HG03108 (cell line): Measurements from ENCODE around the gene SMO.
"Not testable (repeated sequence)": the region's sequence is repeated elsewhere in the genome, so short reads cannot be mapped to it uniquely, and the experiment has no call there.

Experiments used
- ATAC-seq: cut with Tn5 transposase; IDR thresholded peaks from one replicate; pipeline ENCODE4 v1.9.1; 2021; ENCODE audit warnings: moderate library complexity; ENCODE audit not compliant: unreplicated experiment

SMO gene

GRCh38 chr7:129231666-129232065, 43.2 kb downstream of the SMO start:
- no peak for ATAC-seq

GRCh38 chr7:129238546-129238945, 50.1 kb downstream of the SMO start:
- no peak for ATAC-seq

GRCh38 chr7:129240119-129240820, 51.8 kb downstream of the SMO start:
- ATAC-seq = no peak

GRCh38 chr7:129244220-129244619, 55.8 kb downstream of the SMO start:
- ATAC-seq = no peak

GRCh38 chr7:129245533-129245932, 57.1 kb downstream of the SMO start:
- no peak for ATAC-seq

GRCh38 chr7:129247087-129247486, 58.7 kb downstream of the SMO start:
- ATAC-seq = no peak

- no peak for ATAC-seq
Measured at GRCh38 chr7:129252128-129252527, 63.7 kb downstream of the SMO start.

GRCh38 chr7:129252603-129253002, 64.2 kb downstream of the SMO start:
- not testable (repeated sequence) for ATAC-seq

GRCh38 chr7:129255800-129256199, 67.4 kb downstream of the SMO start:
- no peak for ATAC-seq

- no peak for ATAC-seq
Measured at GRCh38 chr7:129256221-129256620, 67.8 kb downstream of the SMO start.

- ATAC-seq = no peak
Measured at GRCh38 chr7:129257168-129257567, 68.7 kb downstream of the SMO start.

GRCh38 chr7:129258649-129259389, 70.4 kb downstream of the SMO start:
- ATAC-seq = no peak

GRCh38 chr7:129262324-129262723, 73.9 kb downstream of the SMO start:
- no peak for ATAC-seq
